ENCODE data around the gene CCDC7.
"Not testable (repeated sequence)": the region's sequence is repeated elsewhere in the genome, so short reads cannot be mapped to it uniquely, and the experiment has no call there.

The CCDC7 gene

GRCh38 chr10:32795598-32796183 is 349.8 kb downstream of the CCDC7 start:
- no peak overlapping the region for H2AFZ ChIP-seq (ENCODE audit: low read length)
- no peaks in the 10 kb centered on the region for H3K9me2 ChIP-seq (replicated peaks; ENCODE audit: insufficient read depth, low read length)
- no peak overlapping the region for H3K4me2 ChIP-seq (ENCODE audit: low read depth, low read length)
- H3K9me3 ChIP-seq (replicated peaks; ENCODE audit: insufficient read depth, low read length) = no peaks in the 10 kb centered on the region
- peak; percentile 30 for DNase-seq
- no peaks in the 10 kb centered on the region for H3K27me3 ChIP-seq (replicated peaks; ENCODE audit: insufficient read depth, low read length)
- H3F3A ChIP-seq (ENCODE audit: insufficient read depth, low read length) = no peaks in the 10 kb centered on the region
- H3K79me2 ChIP-seq (ENCODE audit: low read length) = no peaks in the 10 kb centered on the region
- H3K4me1 ChIP-seq (ENCODE audit: low read length) = no peaks in the 10 kb centered on the region
- no peak overlapping the region for H3K4me3 ChIP-seq (ENCODE audit: low read length)
- H3K36me3 ChIP-seq (replicated peaks; ENCODE audit: insufficient read depth, low read length) = no peaks in the 10 kb centered on the region
- no peaks in the 10 kb centered on the region for H4K20me1 ChIP-seq (ENCODE audit: insufficient read depth, low read length)
- peak; percentile 65 for TF ChIP-seq CTCF (IDR thresholded peaks at IDR 0.05; ENCODE audit: low read length)
- no peak for TF ChIP-seq EZH2 (optimal IDR thresholded peaks at IDR 0.05; ENCODE audit: low read depth, low read length)
- TF ChIP-seq EZH2phosphoT487 (IDR thresholded peaks at IDR 0.05; ENCODE audit: low read length) = no peak
- H3K27ac ChIP-seq (ENCODE audit: low read length) = no peak overlapping the region
- no peak overlapping the region for H3K9ac ChIP-seq (ENCODE audit: low read length)

GRCh38 chr10:32797393-32797792 is 351.5 kb downstream of the CCDC7 start:
- not testable (repeated sequence) for DNase-seq; H3K27me3 ChIP-seq (replicated peaks; ENCODE audit: insufficient read depth, low read length); H3K9me2 ChIP-seq (replicated peaks; ENCODE audit: insufficient read depth, low read length); H3K4me3 ChIP-seq (ENCODE audit: low read length); H3F3A ChIP-seq (ENCODE audit: insufficient read depth, low read length); H3K36me3 ChIP-seq (replicated peaks; ENCODE audit: insufficient read depth, low read length); H3K9ac ChIP-seq (ENCODE audit: low read length); H3K4me1 ChIP-seq (ENCODE audit: low read length); H3K9me3 ChIP-seq (replicated peaks; ENCODE audit: insufficient read depth, low read length); H3K79me2 ChIP-seq (ENCODE audit: low read length); H4K20me1 ChIP-seq (ENCODE audit: insufficient read depth, low read length); H3K4me2 ChIP-seq (ENCODE audit: low read depth, low read length); H2AFZ ChIP-seq (ENCODE audit: low read length); H3K27ac ChIP-seq (ENCODE audit: low read length)

- H4K20me1 ChIP-seq (ENCODE audit: insufficient read depth, low read length) = no peaks in the 10 kb centered on the region
- H3K4me1 ChIP-seq (ENCODE audit: low read length) = no peaks in the 10 kb centered on the region
- H3K79me2 ChIP-seq (ENCODE audit: low read length) = no peaks in the 10 kb centered on the region
- no peak overlapping the region for H3K9ac ChIP-seq (ENCODE audit: low read length)
- TF ChIP-seq EZH2phosphoT487 (IDR thresholded peaks at IDR 0.05; ENCODE audit: low read length) (no peak), CTCF (IDR thresholded peaks at IDR 0.05; ENCODE audit: low read length) (no peak), EZH2 (optimal IDR thresholded peaks at IDR 0.05; ENCODE audit: low read depth, low read length) (no peak)
- no peaks in the 10 kb centered on the region for H3K36me3 ChIP-seq (replicated peaks; ENCODE audit: insufficient read depth, low read length)
- no peaks in the 10 kb centered on the region for H3F3A ChIP-seq (ENCODE audit: insufficient read depth, low read length)
- no peak for DNase-seq
- H3K9me3 ChIP-seq (replicated peaks; ENCODE audit: insufficient read depth, low read length) = no peaks in the 10 kb centered on the region
- no peaks in the 10 kb centered on the region for H3K27me3 ChIP-seq (replicated peaks; ENCODE audit: insufficient read depth, low read length)
- H3K9me2 ChIP-seq (replicated peaks; ENCODE audit: insufficient read depth, low read length) = no peaks in the 10 kb centered on the region
- H3K4me2 ChIP-seq (ENCODE audit: low read depth, low read length) = no peak overlapping the region
- no peak overlapping the region for H3K27ac ChIP-seq (ENCODE audit: low read length)
- H2AFZ ChIP-seq (ENCODE audit: low read length) = no peak overlapping the region
- no peak overlapping the region for H3K4me3 ChIP-seq (ENCODE audit: low read length)
Observed at GRCh38 chr10:32846974-32847373, 401.0 kb downstream of the CCDC7 start.

- H3K27ac ChIP-seq (ENCODE audit: low read length) = no peak overlapping the region
- H3K4me3 ChIP-seq (ENCODE audit: low read length) = no peak overlapping the region
- H2AFZ ChIP-seq (ENCODE audit: low read length) = no peak overlapping the region
Observed at GRCh38 chr10:32851301-32851700, 405.4 kb downstream of the CCDC7 start.

More at GRCh38 chr10:32851301-32851700, 405.4 kb downstream of the CCDC7 start:
- no peaks in the 10 kb centered on the region for H3K27me3 ChIP-seq (replicated peaks; ENCODE audit: insufficient read depth, low read length)
- DNase-seq = no peak
- no peak for TF ChIP-seq EZH2phosphoT487 (IDR thresholded peaks at IDR 0.05; ENCODE audit: low read length)
- no peak for TF ChIP-seq EZH2 (optimal IDR thresholded peaks at IDR 0.05; ENCODE audit: low read depth, low read length)
- no peak for TF ChIP-seq CTCF (IDR thresholded peaks at IDR 0.05; ENCODE audit: low read length)
- H3K9ac ChIP-seq (ENCODE audit: low read length) = no peak overlapping the region
- H3F3A ChIP-seq (ENCODE audit: insufficient read depth, low read length) = no peaks in the 10 kb centered on the region
- H3K36me3 ChIP-seq (replicated peaks; ENCODE audit: insufficient read depth, low read length) = no peaks in the 10 kb centered on the region
- H3K9me3 ChIP-seq (replicated peaks; ENCODE audit: insufficient read depth, low read length) = no peaks in the 10 kb centered on the region
- H3K4me2 ChIP-seq (ENCODE audit: low read depth, low read length) = no peak overlapping the region
- H3K79me2 ChIP-seq (ENCODE audit: low read length) = no peaks in the 10 kb centered on the region
- no peaks in the 10 kb centered on the region for H4K20me1 ChIP-seq (ENCODE audit: insufficient read depth, low read length)
- H3K9me2 ChIP-seq (replicated peaks; ENCODE audit: insufficient read depth, low read length) = no peaks in the 10 kb centered on the region
- 0 out of 2 replicates have a peak, but pooled peaks cover 4% of the 10 kb centered on the region for H3K4me1 ChIP-seq (ENCODE audit: low read length)

All from MM.1S (cell line).